ENCODE data around the gene PRMT7.

PRMT7 gene

GRCh38 chr16:68345351-68345810 is 34.6 kb downstream of the PRMT7 start:
- in situ Hi-C loops (cut with HindIII; ENCODE audit: low sequenced_read_pairs) = no loop called here
- TF ChIP-seq CTCF (IDR thresholded peaks at IDR 0.05; ENCODE audit: low read depth, low read length, missing control alignments) = no peak
- H3K4me3 ChIP-seq (ENCODE audit: low read depth, low read length) = no peak overlapping the region
- no peak for DNase-seq (ENCODE audit: low read depth)

- TF ChIP-seq CTCF (IDR thresholded peaks at IDR 0.05; ENCODE audit: low read depth, low read length, missing control alignments) = no peak
- in situ Hi-C loops (cut with HindIII; ENCODE audit: low sequenced_read_pairs) = no loop called here
- H3K4me3 ChIP-seq (ENCODE audit: low read depth, low read length) = no peak overlapping the region
- no peak for DNase-seq (ENCODE audit: low read depth)
These were observed 35.3 kb downstream of the PRMT7 start for GRCh38 chr16:68345958-68346635.

GRCh38 chr16:68346892-68347480 is 36.2 kb downstream of the PRMT7 start:
- DNase-seq (ENCODE audit: low read depth) = no peak
- in situ Hi-C loops (cut with HindIII; ENCODE audit: low sequenced_read_pairs) = no loop called here
- TF ChIP-seq CTCF (IDR thresholded peaks at IDR 0.05; ENCODE audit: low read depth, low read length, missing control alignments) = no peak
- no peak overlapping the region for H3K4me3 ChIP-seq (ENCODE audit: low read depth, low read length)

GRCh38 chr16:68347605-68348004 is 36.8 kb downstream of the PRMT7 start:
- in situ Hi-C loops (cut with HindIII; ENCODE audit: low sequenced_read_pairs) = no loop called here
- DNase-seq (ENCODE audit: low read depth) = no peak
- H3K4me3 ChIP-seq (ENCODE audit: low read depth, low read length) = no peak overlapping the region
- no peak for TF ChIP-seq CTCF (IDR thresholded peaks at IDR 0.05; ENCODE audit: low read depth, low read length, missing control alignments)

GRCh38 chr16:68348639-68349445 is 38.0 kb downstream of the PRMT7 start:
- no peak for DNase-seq (ENCODE audit: low read depth)
- in situ Hi-C loops (cut with HindIII; ENCODE audit: low sequenced_read_pairs) = no loop called here
- TF ChIP-seq CTCF (IDR thresholded peaks at IDR 0.05; ENCODE audit: low read depth, low read length, missing control alignments) = no peak
- no peak overlapping the region for H3K4me3 ChIP-seq (ENCODE audit: low read depth, low read length)

GRCh38 chr16:68349838-68350410 is 39.1 kb downstream of the PRMT7 start:
- DNase-seq (ENCODE audit: low read depth) = no peak
- no peak overlapping the region for H3K4me3 ChIP-seq (ENCODE audit: low read depth, low read length)
- no peak for TF ChIP-seq CTCF (IDR thresholded peaks at IDR 0.05; ENCODE audit: low read depth, low read length, missing control alignments)
- in situ Hi-C loops (cut with HindIII; ENCODE audit: low sequenced_read_pairs) = no loop called here
